ENCODE results near the gene PAK5. TPM values are rescaled to one million over a fixed set of nuclear protein-coding genes. Genes with fewer than 3 reads are reported as not detected.

The PAK5 gene
- total and polyA plus RNA-seq, 12 donors = 0.04 TPM; not detected in 11

- Histone ChIP-seq H3K27ac (no peak overlapping the region), H3K4me3 (no peak overlapping the region), H3K9me3 (no peaks in the 10 kb centered on the region), H3K27me3 (peaks cover 0 to 30% (median 0%) of the 10 kb centered on the region in 7 donors), H3K36me3 (no peaks in the 10 kb centered on the region), H3K4me1 (no peaks in the 10 kb centered on the region)
- intact Hi-C loops (cut with DNase I) = loop anchor here in 8 of 10 donors (5.0 to 10.0 kb wide), 8 partner anchors 290 to 1932 kb away; no protein-coding TSS in a partner anchor
- 63 to 71% methylated on average over 4 of the region's 4 CpGs for WGBS, 2 donors
- TF ChIP-seq CTCF (IDR thresholded peaks at IDR 0.05) = no peak
- ATAC-seq (no peak), DNase-seq (no peak)
Observed at GRCh38 chr20:9615118-9615517, 223.8 kb downstream of the PAK5 start.

GRCh38 chr20:9613871-9614270 is 225.0 kb downstream of the PAK5 start:
- intact Hi-C loops (cut with DNase I) = loop anchor here in 7 of 10 donors (5.0 to 10.0 kb wide), 7 partner anchors 147 to 1931 kb away; no protein-coding TSS in a partner anchor
- no peak overlapping the region for H3K27ac ChIP-seq
- H3K4me3 ChIP-seq = no peak overlapping the region
- no peak for DNase-seq
- 78 to 81% methylated on average over 4 of the region's 4 CpGs for WGBS, 2 donors
- no peak for TF ChIP-seq CTCF (IDR thresholded peaks at IDR 0.05)
- no peaks in the 10 kb centered on the region for H3K9me3 ChIP-seq
- no peaks in the 10 kb centered on the region for H3K4me1 ChIP-seq
- H3K27me3 ChIP-seq = peaks cover 0 to 30% (median 0%) of the 10 kb centered on the region in 7 donors
- no peak for ATAC-seq
- H3K36me3 ChIP-seq = no peaks in the 10 kb centered on the region

GRCh38 chr20:9611921-9612320 is 227.0 kb downstream of the PAK5 start:
- peaks cover 0 to 30% (median 0%) of the 10 kb centered on the region in 7 donors for H3K27me3 ChIP-seq
- H3K36me3 ChIP-seq = no peaks in the 10 kb centered on the region
- no peak for ATAC-seq
- no peaks in the 10 kb centered on the region for H3K4me1 ChIP-seq
- H3K27ac ChIP-seq = no peak overlapping the region
- WGBS, 2 donors = 87 to 89% methylated on average over 9 of the region's 9 CpGs
- intact Hi-C loops (cut with DNase I) = loop anchor here in 8 of 10 donors (2.0 to 10.0 kb wide), 9 partner anchors 145 to 1933 kb away; no protein-coding TSS in a partner anchor
- H3K4me3 ChIP-seq = no peak overlapping the region
- no peak for TF ChIP-seq CTCF (IDR thresholded peaks at IDR 0.05)
- H3K9me3 ChIP-seq = no peaks in the 10 kb centered on the region
- DNase-seq = no peak

- Histone ChIP-seq H3K27me3 (peaks cover 0 to 30% (median 0%) of the 10 kb centered on the region in 7 donors), H3K4me3 (no peak overlapping the region), H3K4me1 (no peaks in the 10 kb centered on the region), H3K9me3 (no peaks in the 10 kb centered on the region), H3K27ac (no peak overlapping the region), H3K36me3 (no peaks in the 10 kb centered on the region)
- WGBS, 2 donors = 81 to 86% methylated on average over 7 of the region's 7 CpGs
- ATAC-seq (no peak), DNase-seq (no peak)
- intact Hi-C loops (cut with DNase I) = loop anchor here in 9 of 10 donors (1.0 to 10.0 kb wide), 10 partner anchors 143 to 1934 kb away; no protein-coding TSS in a partner anchor
- TF ChIP-seq CTCF (IDR thresholded peaks at IDR 0.05) = no peak
Observed at GRCh38 chr20:9610665-9611064, 228.2 kb downstream of the PAK5 start.
